Psoas muscle (tissue), 8 donors: Measurements from ENCODE around the gene HAND1. TPM values are rescaled to one million over a fixed set of nuclear protein-coding genes. Genes with fewer than 3 reads are reported as not detected.
"Not testable (repeated sequence)": the region's sequence is repeated elsewhere in the genome, so short reads cannot be mapped to it uniquely, and the experiment has no call there.

ENCODE experiments used
- ATAC-seq, 4 donors: fragments of 200-7000 bp; cut with Tn5 transposase; one replicate each; pipeline ENCODE4 v1.9.1; 2020; ENCODE audit warnings: moderate library complexity in 3 of 4, mild to moderate bottlenecking in 2 of 4
- DNase-seq, 2 donors: peaks; one replicate each; pipeline ENCODE4 v3.0.0-alpha.2; 2020
- H3K27ac ChIP-seq: fragments of 200-600 bp; one replicate; pipeline ENCODE4 v1.8.0; 2022
- H3K27me3 ChIP-seq, 3 donors: fragments of 200-600 bp in 1 of 3; one replicate each; pipeline versions ENCODE4 v1.6.1 to v1.8.0; 2013 to 2022; ENCODE audit warnings: low read length in 2 of 3, mild to moderate bottlenecking in 2 of 3, moderate library complexity in 1 of 3; ENCODE audit not compliant: insufficient read depth in 3 of 3
- H3K36me3 ChIP-seq, 2 donors: fragments of 200-600 bp in 1 of 2; one replicate each; pipeline versions ENCODE4 v1.6.1 to v1.8.0; 2013 to 2022; ENCODE audit warnings: low read depth in 1 of 2, mild to moderate bottlenecking in 1 of 2, moderate library complexity in 1 of 2; ENCODE audit not compliant: insufficient read depth in 1 of 2
- H3K4me1 ChIP-seq: fragments of 200-600 bp; one replicate; pipeline ENCODE4 v1.8.0; 2022
- H3K4me3 ChIP-seq: fragments of 200-600 bp; one replicate; pipeline ENCODE4 v1.8.0; 2022; ENCODE audit warnings: mild to moderate bottlenecking
- H3K9me3 ChIP-seq: fragments of 200-600 bp; one replicate; pipeline ENCODE4 v1.8.0; 2022
- WGBS, 3 donors: extraction: QIAGEN DNeasy Blood & Tissue Kit; methylation state at CpG; one replicate each; pipeline versions ENCODE4 v1.1.6 to v1.1.7; 2013; 5-methylcytosine and 5-hydroxymethylcytosine counted together
- intact Hi-C, 2 donors: fragments of 100-400 bp; cut with DNase I; formaldehyde crosslinking; loops; one replicate each; pipeline versions ENCODE4 v1.11.0 to v1.14.2; 2022
- polyA plus RNA-seq, 3 donors: library from polyadenylated mRNA; stranded (reverse); fragments of 200-250 nt; gene quantifications; one replicate each; pipeline ENCODE4 v1.2.3, GENCODE V29; 2013
- total RNA-seq, 4 donors: library from RNA; stranded (reverse); fragmentation: NEBNext Ultra II Directional in 2 of 4; extraction: Animal tissue kit (Norgen Biotek cat#: 25700) in 2 of 4; gene quantifications; one replicate each; pipeline versions ENCODE4 v1.2.1 to v1.2.4, GENCODE V29; 2021 to 2023
- TF ChIP-seq, protein P1 (sequence below): fragments of 200-600 bp; IDR thresholded peaks from one replicate; pipeline ENCODE4 v1.8.0; 2022; ENCODE audit warnings: antibody characterized with exemption
- donor health status: healthy with polysubstance abuse.
- donor health status: DM: no; HTN: no; CAD: no; lungs with moderate emphysema.
- donor health status: Bipolar disorder and iron deficiency.
- donor health status: healthy.
- donor health status: DM: yes; HTN: yes; CAD: no.
- donor health status: DM: no; HTN: no; CAD: no.
- donor health status: DM: no; HTN: no; CAD: no.
- donor health status: DM: yes; HTN: yes; CAD: no.

HAND1 gene
- total and polyA plus RNA-seq, 7 donors = not detected

DNA sequence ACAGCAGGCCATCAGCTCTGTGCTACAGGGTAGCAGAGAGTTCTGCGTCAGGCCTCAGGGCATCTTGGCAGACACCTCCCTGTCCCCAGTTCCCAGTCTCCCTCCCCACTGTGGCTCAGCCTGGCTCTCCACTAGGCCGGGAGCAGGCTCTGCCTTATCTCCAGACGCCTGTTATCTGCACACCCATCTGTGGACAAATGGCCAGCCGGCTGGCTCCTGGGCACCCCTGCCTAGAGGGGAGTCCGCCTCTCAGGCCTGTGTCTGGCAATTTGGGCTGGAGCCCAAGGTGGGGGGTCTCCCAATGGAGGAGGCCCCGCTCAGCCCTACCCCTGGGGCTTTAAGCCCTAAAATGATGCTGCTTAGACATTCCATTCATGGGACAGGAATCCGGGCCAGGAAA lies 39.2 kb upstream of the HAND1 start:
- peaks cover 0 to 7% (median 4%) of the 10 kb centered on the region in 3 donors for H3K27me3 ChIP-seq
- intact Hi-C loops = loop anchor here in 1 of 2 donors (10.0 kb wide), 1 partner anchor 88 kb away; no protein-coding TSS in a partner anchor
- H3K4me1 ChIP-seq = no peaks in the 10 kb centered on the region
- WGBS, 3 donors = 86 to 91% (median 87%) methylated on average over 7 of the region's 7 CpGs
- H3K27ac ChIP-seq = no peak overlapping the region
- H3K9me3 ChIP-seq = no peaks in the 10 kb centered on the region
- TF ChIP-seq, protein P1, sequence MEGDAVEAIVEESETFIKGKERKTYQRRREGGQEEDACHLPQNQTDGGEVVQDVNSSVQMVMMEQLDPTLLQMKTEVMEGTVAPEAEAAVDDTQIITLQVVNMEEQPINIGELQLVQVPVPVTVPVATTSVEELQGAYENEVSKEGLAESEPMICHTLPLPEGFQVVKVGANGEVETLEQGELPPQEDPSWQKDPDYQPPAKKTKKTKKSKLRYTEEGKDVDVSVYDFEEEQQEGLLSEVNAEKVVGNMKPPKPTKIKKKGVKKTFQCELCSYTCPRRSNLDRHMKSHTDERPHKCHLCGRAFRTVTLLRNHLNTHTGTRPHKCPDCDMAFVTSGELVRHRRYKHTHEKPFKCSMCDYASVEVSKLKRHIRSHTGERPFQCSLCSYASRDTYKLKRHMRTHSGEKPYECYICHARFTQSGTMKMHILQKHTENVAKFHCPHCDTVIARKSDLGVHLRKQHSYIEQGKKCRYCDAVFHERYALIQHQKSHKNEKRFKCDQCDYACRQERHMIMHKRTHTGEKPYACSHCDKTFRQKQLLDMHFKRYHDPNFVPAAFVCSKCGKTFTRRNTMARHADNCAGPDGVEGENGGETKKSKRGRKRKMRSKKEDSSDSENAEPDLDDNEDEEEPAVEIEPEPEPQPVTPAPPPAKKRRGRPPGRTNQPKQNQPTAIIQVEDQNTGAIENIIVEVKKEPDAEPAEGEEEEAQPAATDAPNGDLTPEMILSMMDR = no peak
- no peak for ATAC-seq
- H3K36me3 ChIP-seq = no peaks in the 10 kb centered on the region
- no peak for DNase-seq
- no peak overlapping the region for H3K4me3 ChIP-seq

DNA sequence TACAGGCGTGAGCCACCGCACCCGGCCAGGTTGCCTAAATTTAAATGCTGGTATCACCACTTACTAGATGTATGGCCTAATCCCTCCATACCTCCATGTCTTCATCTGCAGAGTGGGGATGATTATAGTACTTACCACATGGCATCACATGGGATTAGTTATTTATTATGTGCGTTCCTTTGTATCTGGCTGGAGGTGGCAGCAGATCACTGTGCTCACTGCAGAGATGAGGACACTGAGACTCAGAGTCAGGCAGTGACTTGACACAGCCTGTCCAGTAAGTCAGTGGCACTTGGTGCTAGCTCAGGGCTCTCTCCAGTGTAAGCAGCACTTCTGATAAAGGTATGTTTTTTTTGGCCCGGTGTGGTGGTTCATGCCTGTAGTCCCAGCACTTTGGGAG lies 38.4 kb upstream of the HAND1 start:
- TF ChIP-seq, protein P1 = no peak
- intact Hi-C loops = loop anchor here in 1 of 2 donors (10.0 kb wide), 1 partner anchor 88 kb away; no protein-coding TSS in a partner anchor
- Histone ChIP-seq H3K27ac (no peak overlapping the region), H3K4me1 (no peaks in the 10 kb centered on the region), H3K27me3 (peaks cover 0 to 7% (median 4%) of the 10 kb centered on the region in 3 donors), H3K9me3 (no peaks in the 10 kb centered on the region), H3K4me3 (no peak overlapping the region), H3K36me3 (no peaks in the 10 kb centered on the region)
- no peak for DNase-seq
- no peak for ATAC-seq
- WGBS, 3 donors = 90 to 95% (median 92%) methylated on average over 5 of the region's 5 CpGs

DNA sequence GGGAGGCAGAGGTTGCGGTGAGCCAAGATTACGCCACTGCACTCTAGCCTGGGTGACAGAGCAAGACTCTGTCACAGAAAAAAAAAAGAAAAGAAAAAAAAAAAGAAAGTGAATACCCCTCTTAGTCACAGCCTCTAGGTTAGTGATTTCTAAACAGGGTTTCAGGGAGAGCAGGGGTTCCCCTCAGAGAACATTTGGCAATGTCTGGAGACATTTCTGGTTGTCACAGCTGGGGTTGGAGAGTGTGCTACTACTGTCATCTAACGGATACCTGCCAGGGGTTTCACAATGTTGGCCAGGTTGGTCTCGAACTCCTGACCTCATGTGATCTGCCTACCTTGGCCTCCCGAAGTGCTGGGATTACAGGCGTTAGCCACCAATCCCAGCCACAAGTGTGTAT lies 37.5 kb upstream of the HAND1 start:
- H3K36me3 ChIP-seq, ATAC-seq, H3K27me3 ChIP-seq, H3K4me1 ChIP-seq, DNase-seq, H3K27ac ChIP-seq, H3K9me3 ChIP-seq, H3K4me3 ChIP-seq: not testable (repeated sequence)
- intact Hi-C loops = loop anchor here in 1 of 2 donors (10.0 kb wide), 1 partner anchor 89 kb away; no protein-coding TSS in a partner anchor
- 80 to 91% (median 85%) methylated on average over 6 of the region's 6 CpGs for WGBS, 3 donors

DNA sequence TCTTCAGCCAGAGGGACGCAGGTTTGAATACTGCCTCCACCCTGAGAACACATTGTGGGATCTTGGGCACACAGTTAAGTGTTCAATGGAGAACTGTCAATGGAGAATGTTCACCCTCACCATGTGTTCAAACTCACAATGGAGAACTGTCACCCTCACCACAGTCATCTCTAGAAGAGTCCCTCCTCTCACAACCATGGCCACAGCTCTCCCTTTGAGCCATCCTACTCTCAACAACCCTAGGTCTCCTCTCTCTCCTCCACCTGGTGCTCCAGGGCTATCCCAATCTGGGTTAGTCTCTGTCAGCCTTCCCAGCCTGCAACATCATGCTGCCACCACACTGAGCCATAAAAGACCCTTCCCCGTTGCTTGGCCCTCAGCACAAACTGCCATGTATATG lies 36.3 kb upstream of the HAND1 start:
- Histone ChIP-seq H3K4me3 (no peak overlapping the region), H3K36me3 (no peaks in the 10 kb centered on the region), H3K27me3 (peaks cover 0 to 4% (median 4%) of the 10 kb centered on the region in 3 donors), H3K4me1 (no peaks in the 10 kb centered on the region), H3K9me3 (no peaks in the 10 kb centered on the region), H3K27ac (no peak overlapping the region)
- no peak for ATAC-seq
- DNase-seq = no peak
- WGBS, 3 donors = 66 to 81% (median 74%) methylated on average over 2 of the region's 2 CpGs
- intact Hi-C loops = loop anchor here in 1 of 2 donors (10.0 kb wide), 1 partner anchor 90 kb away; no protein-coding TSS in a partner anchor
- TF ChIP-seq, protein P1 = no peak

DNA sequence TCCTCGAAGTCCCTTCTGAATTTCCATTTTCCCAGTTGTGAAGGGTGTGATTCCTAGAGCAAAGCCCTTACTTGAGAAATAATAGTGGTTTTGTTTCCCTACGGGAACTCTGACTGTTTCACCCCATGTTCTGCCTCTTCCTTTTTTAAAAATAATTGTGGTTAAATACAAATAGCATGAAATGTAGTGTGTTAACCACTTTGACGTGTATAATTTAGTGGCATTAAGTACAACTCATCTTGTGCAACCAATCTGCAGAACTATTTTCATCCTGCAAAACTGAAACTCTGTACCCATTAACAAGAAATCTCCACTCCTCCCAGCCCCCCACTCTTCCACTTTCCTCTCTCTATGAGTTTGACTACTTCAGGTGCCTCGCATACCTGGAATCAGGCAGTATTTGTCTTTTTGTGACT lies 35.6 kb upstream of the HAND1 start:
- ATAC-seq (no peak), DNase-seq (no peak)
- intact Hi-C loops = loop anchor here in 1 of 2 donors (10.0 kb wide), 1 partner anchor 91 kb away; no protein-coding TSS in a partner anchor
- 62 to 69% (median 63%) methylated on average over 4 of the region's 4 CpGs for WGBS, 3 donors
- Histone ChIP-seq H3K27me3 (peaks cover 0 to 4% (median 4%) of the 10 kb centered on the region in 3 donors), H3K9me3 (no peaks in the 10 kb centered on the region), H3K36me3 (no peaks in the 10 kb centered on the region), H3K4me1 (no peaks in the 10 kb centered on the region), H3K4me3 (no peak overlapping the region), H3K27ac (no peak overlapping the region)
- TF ChIP-seq, protein P1 = no peak
